Breast epithelium (tissue), 4 donors: ENCODE results near the gene MNX1. TPM values are rescaled to one million over a fixed set of nuclear protein-coding genes. Genes with fewer than 3 reads are reported as not detected.

ENCODE experiments used
- DNase-seq, 2 donors: peaks; one replicate each; pipeline ENCODE4 v3.0.0-alpha.2; 2019; ENCODE audit warnings: low spot score in 2 of 2
- H3K27ac ChIP-seq, 2 donors: fragments of 200-600 bp; sonication (generic) in 1 of 2; one replicate each; pipeline ENCODE4 v1.5.1; 2016 to 2019; ENCODE audit warnings: mild to moderate bottlenecking in 1 of 2
- H3K27me3 ChIP-seq, 2 donors: fragments of 200-600 bp; sonication (generic) in 1 of 2; one replicate each; pipeline versions ENCODE4 v1.5.1 to v1.6.0; 2017 to 2019; ENCODE audit warnings: control low read depth in 1 of 2, mild to moderate bottlenecking in 1 of 2
- H3K36me3 ChIP-seq: fragments of 200-600 bp; one replicate; pipeline ENCODE4 v1.5.1; 2019
- H3K4me1 ChIP-seq, 2 donors: fragments of 200-600 bp; sonication (generic); one replicate each; pipeline ENCODE4 v1.5.1; 2016 to 2019; ENCODE audit warnings: control low read depth in 1 of 2
- H3K4me3 ChIP-seq, 3 donors: fragments of 200-600 bp; sonication (generic); 1 replicate in 2 of 3; 2 replicates in 1 of 3; pipeline ENCODE4 v1.5.1; 2016 to 2019; ENCODE audit warnings: mild to moderate bottlenecking in 3 of 3, moderate library complexity in 2 of 3
- H3K9me3 ChIP-seq, 2 donors: fragments of 200-600 bp; sonication (generic) in 1 of 2; one replicate each; pipeline ENCODE4 v1.5.1; 2016 to 2019; ENCODE audit warnings: control low read depth in 1 of 2
- POLR2A ChIP-seq: fragments of 450-650 bp; IDR thresholded peaks from one replicate; pipeline ENCODE4 v1.6.1; 2016; ENCODE audit warnings: antibody characterized with exemption, mild to moderate bottlenecking, moderate library complexity
- POLR2AphosphoS5 ChIP-seq, 3 donors: sonication (generic); formaldehyde crosslinking; IDR thresholded peaks; one replicate each; pipeline ENCODE4 v1.6.1; 2017; ENCODE audit warnings: antibody characterized with exemption in 3 of 3
- intact Hi-C: fragments of 100-400 bp; cut with DNase I; formaldehyde crosslinking; loops from one replicate; pipeline ENCODE4 v1.15.1; 2023; ENCODE audit warnings: low total_unique reads
- total RNA-seq, 3 donors: library from RNA; depleted of rRNA; stranded (reverse); fragments of >200 nt; gene quantifications; one replicate each; pipeline ENCODE4 v1.1.0, GENCODE V29; 2016
- TF ChIP-seq, protein P1 (sequence below), 3 donors: fragments of 450-650 bp; IDR thresholded peaks; one replicate each; pipeline ENCODE4 v1.5.1; 2016 to 2017; ENCODE audit warnings: antibody characterized with exemption in 3 of 3, mild to moderate bottlenecking in 3 of 3, moderate library complexity in 3 of 3

MNX1 gene
- total RNA-seq: under 1 TPM in 2 of 3 donors, not detected in 1; 0.15 to 0.33 TPM

DNA sequence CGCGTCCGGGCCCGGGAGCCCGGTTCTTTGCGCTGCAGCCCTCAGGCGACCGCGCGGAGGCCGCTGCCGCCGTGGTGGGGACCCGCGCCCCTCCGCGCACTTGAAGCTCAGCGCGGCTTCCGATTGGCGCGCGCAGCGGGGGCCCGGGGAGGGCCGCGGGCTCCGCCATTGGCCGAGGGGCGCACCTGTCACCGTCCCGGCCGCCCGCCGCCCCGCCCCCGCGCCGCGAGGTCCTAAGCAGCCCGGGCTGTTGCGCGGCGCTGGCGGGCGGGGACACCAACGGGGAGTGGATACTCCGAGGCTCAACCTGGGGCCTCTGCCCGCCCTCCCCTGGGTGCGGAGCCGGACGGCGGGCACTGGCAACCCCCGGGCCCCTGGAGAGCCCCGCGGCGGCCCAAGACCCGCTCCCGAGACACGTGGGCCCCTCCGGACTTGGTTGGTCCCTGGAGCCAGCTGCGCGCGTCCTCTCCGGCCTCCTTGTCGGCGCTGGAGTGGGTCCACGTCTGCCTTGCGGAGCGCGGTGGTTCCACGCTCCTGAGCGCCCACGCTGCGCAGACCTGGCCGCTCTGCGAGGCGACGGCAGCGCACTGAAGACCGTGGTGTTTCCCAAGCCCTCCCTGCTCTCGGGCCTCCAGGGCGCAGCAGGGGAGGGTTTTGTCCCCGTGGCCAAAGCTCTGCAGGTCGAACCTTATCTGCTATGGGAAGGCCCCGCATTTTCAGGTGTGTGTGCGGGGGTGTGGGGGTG is at the start of gene MNX1:
Gene MNX1 (minus strand): TSS at position 76 of the 745 bp plus-strand sequence. CDS start 313 bp downstream, outside the sequence.
- DNase-seq: peak in 1 of 2 donors; percentile 23
- intact Hi-C loops: no loop called here
- Histone ChIP-seq H3K27me3 (peaks cover 0 to 91% of the 10 kb centered on the region in 2 donors), H3K4me1 (no peaks in the 10 kb centered on the region), H3K36me3 (no peaks in the 10 kb centered on the region), H3K27ac (no peak within 1 kb of the TSS), H3K9me3 (no peaks in the 10 kb centered on the region), H3K4me3 (peak within 1 kb of the TSS; percentile 23 to 77 (median 65))
- TF ChIP-seq, protein P1, sequence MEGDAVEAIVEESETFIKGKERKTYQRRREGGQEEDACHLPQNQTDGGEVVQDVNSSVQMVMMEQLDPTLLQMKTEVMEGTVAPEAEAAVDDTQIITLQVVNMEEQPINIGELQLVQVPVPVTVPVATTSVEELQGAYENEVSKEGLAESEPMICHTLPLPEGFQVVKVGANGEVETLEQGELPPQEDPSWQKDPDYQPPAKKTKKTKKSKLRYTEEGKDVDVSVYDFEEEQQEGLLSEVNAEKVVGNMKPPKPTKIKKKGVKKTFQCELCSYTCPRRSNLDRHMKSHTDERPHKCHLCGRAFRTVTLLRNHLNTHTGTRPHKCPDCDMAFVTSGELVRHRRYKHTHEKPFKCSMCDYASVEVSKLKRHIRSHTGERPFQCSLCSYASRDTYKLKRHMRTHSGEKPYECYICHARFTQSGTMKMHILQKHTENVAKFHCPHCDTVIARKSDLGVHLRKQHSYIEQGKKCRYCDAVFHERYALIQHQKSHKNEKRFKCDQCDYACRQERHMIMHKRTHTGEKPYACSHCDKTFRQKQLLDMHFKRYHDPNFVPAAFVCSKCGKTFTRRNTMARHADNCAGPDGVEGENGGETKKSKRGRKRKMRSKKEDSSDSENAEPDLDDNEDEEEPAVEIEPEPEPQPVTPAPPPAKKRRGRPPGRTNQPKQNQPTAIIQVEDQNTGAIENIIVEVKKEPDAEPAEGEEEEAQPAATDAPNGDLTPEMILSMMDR (IDR thresholded peaks at IDR 0.05): no peak
- TF ChIP-seq POLR2AphosphoS5 (IDR thresholded peaks at IDR 0.05) (no peak), POLR2A (no peak)

DNA sequence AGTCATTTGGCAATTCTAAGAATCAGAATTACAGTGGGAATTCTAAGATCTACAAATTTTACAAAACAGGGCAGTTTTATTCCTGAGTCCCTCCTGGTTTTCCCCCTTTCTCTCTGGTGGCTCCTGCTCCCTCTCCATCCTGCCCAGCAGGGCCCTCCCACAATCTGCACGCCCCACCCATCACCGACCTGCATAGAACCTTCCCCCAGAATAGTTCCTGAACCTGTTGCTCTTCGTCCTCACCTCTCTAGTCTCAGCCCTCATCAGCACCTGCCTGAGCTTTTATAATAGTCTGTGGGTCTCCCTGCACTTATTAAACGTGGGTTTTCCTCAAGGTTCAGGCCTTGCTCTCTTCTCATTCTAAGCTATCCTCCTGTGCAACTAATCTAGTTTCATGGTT is 49.1 kb upstream of the MNX1 start:
- Histone ChIP-seq H3K4me3 (no peak overlapping the region), H3K27ac (no peak overlapping the region), H3K4me1 (no peaks in the 10 kb centered on the region), H3K9me3 (peaks cover 6 to 34% of the 10 kb centered on the region in 2 donors), H3K27me3 (peaks cover 0 to 10% of the 10 kb centered on the region in 2 donors), H3K36me3 (no peaks in the 10 kb centered on the region)
- DNase-seq: no peak
- no peak for TF ChIP-seq POLR2AphosphoS5 (IDR thresholded peaks at IDR 0.05)
- TF ChIP-seq POLR2A: no peak
- TF ChIP-seq, protein P1 (IDR thresholded peaks at IDR 0.05): no peak
- intact Hi-C loops: no loop called here

DNA sequence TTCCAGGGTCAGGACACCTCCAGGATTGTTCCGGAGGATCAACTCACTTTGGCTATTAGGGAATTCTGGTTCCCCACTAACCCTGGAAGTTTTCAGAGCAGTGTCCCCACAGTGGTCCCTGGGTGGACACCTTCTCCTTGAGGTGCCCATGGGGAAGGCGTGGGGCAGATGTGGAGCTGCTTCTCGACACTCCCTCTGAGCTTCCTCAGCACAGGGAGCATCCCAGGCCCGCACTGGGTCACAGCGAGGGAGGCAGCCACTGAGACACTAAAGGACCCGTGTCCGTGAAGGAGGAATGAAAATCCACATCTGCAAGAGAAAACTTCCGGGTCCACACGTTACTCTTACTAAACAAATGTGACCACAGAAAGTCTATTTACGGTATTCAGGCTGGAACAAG is 48.2 kb upstream of the MNX1 start:
- H3K4me3 ChIP-seq: no peak overlapping the region
- no peak overlapping the region for H3K27ac ChIP-seq
- intact Hi-C loops: no loop called here
- peaks cover 0 to 10% of the 10 kb centered on the region in 2 donors for H3K27me3 ChIP-seq
- TF ChIP-seq POLR2A (no peak), POLR2AphosphoS5 (IDR thresholded peaks at IDR 0.05) (no peak)
- TF ChIP-seq, protein P1 (IDR thresholded peaks at IDR 0.05): no peak
- no peaks in the 10 kb centered on the region for H3K4me1 ChIP-seq
- peaks cover 6 to 33% of the 10 kb centered on the region in 2 donors for H3K9me3 ChIP-seq
- no peak for DNase-seq
- H3K36me3 ChIP-seq: no peaks in the 10 kb centered on the region

DNA sequence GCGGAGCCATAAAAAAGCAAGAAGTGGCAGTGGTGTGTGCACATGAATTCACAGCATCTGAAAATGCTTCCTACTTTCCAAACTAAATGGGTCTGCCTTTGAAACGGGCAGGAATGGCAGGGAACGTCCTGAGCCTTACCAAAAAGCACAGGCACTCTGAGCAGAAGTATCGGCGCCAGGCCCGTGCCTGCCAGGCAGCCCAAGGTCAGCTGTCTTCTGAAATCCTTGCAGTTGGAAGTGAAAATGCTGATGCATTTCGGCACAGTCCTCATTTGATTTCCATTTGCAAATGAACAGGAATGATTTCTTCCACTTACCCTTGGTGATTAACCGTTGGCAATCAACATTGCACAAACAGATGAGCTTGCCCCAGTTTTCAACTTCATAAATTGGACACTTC is 47.6 kb upstream of the MNX1 start:
- Histone ChIP-seq H3K4me3 (no peak overlapping the region), H3K36me3 (no peaks in the 10 kb centered on the region), H3K27ac (no peak overlapping the region), H3K4me1 (no peaks in the 10 kb centered on the region), H3K27me3 (peaks cover 0 to 10% of the 10 kb centered on the region in 2 donors), H3K9me3 (peaks cover 6 to 27% of the 10 kb centered on the region in 2 donors)
- no peak for DNase-seq
- TF ChIP-seq, protein P1 (IDR thresholded peaks at IDR 0.05): no peak
- TF ChIP-seq POLR2A: no peak
- TF ChIP-seq POLR2AphosphoS5 (IDR thresholded peaks at IDR 0.05): no peak
- intact Hi-C loops: no loop called here
